HG03139 (cell line): Measurements from ENCODE around the gene MFSD6.
"Not testable (repeated sequence)": the region's sequence is repeated elsewhere in the genome, so short reads cannot be mapped to it uniquely, and the experiment has no call there.

ENCODE experiments used
- ATAC-seq: cut with Tn5 transposase; IDR thresholded peaks from one replicate; pipeline ENCODE4 v1.9.1; 2021; ENCODE audit not compliant: unreplicated experiment

Gene MFSD6

GRCh38 chr2:190407662-190408537, at the start of gene MFSD6:
TSS of gene MFSD6 (plus strand) at chr2:190408355. CDS start at chr2:190436030, 27,675 bp downstream.
- peak; percentile 45 for ATAC-seq

GRCh38 chr2:190358655-190359448, 49.3 kb upstream of the MFSD6 start:
- not testable (repeated sequence) for ATAC-seq

GRCh38 chr2:190360561-190360960, 47.6 kb upstream of the MFSD6 start:
- no peak for ATAC-seq

DNA sequence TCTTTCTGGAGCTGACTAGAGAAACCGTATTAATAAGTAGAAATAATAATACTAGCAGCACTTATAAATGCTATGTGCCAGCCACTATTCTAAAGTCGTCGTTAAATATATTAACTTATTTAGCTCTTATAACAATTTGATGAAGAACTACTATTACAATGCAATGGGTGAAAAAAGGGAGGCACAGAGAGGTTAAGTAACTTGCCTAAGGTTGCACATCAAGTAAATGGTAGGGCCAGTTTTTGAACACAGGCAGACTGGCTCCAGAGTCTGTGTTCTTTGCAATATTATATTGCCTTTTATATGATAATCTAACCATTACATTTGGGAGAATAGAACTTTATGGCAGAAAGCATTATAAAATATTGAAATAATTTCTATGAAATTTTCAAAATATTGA, 47.2 kb upstream of the MFSD6 start:
- no peak for ATAC-seq

- no peak for ATAC-seq
Observed at GRCh38 chr2:190361572-190361971, 46.6 kb upstream of the MFSD6 start.

GRCh38 chr2:190362894-190363293, 45.3 kb upstream of the MFSD6 start:
- ATAC-seq, result no peak

DNA sequence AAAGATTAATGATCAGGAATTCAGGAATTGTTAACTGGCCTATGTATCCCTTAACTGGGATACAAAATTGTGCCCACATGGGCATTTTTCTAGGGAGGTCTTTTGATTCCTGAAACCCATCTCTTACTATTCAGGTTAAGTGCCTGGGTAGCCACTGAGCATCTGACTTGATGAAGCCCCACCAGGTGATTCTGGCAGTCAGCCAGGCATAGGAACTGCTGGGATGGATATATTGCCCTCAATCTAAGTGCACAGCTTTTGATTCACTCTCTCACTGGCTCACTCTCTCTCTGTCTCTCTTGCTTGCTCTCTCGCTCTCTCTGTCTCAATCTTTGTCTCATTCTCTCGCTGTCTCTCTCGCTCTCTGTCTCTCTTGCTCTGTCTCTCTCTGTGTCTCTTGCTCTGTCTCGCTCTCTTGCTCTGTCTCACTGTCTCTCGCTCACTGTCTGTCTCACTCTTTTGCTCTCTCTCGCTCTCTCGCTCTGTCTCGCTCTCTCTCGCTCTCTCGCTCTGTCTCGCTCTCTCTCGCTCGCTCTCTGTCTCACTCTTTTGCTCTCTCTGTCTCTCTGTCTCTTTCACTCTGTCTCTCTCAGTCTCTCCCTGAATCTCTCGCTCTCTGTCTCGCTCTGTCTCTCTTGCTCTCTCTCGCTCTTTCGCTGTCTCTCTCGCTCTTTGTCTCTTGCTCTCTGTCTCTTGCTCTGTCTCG, 42.5 kb upstream of the MFSD6 start:
- no peak for ATAC-seq

- no peak for ATAC-seq
Observed at GRCh38 chr2:190366248-190366753, 41.9 kb upstream of the MFSD6 start.

DNA sequence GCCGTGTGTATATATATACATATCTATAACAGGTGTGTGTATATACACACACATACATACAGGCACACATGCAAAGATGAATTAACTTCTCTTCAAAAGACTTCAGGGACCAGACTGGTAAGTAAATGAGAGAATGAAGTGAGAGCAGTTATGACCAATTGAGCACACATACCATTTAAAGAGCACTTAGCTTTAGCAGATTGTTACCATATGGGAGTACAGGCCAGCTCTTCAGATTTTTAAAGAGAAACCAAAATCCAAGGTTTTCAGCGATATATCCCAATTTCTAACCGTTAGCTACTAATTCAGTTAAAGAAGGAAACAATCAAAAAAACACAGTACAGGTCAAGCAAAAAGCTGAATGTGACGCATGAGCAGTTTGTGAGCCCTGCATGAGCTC, 41.1 kb upstream of the MFSD6 start:
- ATAC-seq, result no peak

DNA sequence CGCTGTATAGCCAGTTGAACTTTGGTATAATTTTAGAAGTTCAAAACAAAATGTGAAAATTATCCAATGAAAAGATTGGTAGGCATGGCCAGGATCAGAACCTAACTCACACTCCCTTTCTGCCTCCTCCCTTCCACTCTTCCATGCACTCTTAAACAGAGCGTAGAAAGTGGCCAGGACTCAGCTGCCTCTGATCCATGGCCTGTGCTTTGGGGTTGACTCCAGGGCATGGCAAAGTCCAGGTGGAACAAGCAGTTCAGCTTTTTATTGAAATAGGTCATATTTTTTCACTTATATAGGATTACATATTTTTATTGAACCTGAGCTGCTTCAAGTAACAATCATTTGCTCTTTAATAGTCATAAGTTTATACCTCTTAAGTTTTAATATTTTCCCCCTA, 38.5 kb upstream of the MFSD6 start:
- no peak for ATAC-seq

- ATAC-seq, result no peak
Observed at GRCh38 chr2:190376083-190376482, 32.1 kb upstream of the MFSD6 start.

- ATAC-seq, result no peak
Observed at GRCh38 chr2:190376591-190377245, 31.4 kb upstream of the MFSD6 start.

DNA sequence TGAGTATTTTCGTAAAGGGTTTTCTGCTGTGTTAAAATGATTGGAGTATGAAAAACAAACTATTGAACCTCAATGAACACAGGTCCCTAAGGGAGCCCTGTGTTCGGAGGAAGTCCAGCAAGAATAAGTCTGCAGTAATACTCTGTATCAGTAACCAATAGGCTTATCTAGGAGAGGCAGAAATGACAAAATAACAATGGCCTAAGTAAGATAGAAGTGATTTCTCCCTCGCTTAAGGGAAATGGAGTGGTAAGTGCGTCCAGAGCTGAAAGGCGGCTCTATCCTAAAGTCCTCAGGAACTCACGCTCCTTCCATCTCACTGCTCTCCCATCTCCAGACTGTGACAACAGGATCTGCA, 29.3 kb upstream of the MFSD6 start:
- no peak for ATAC-seq

DNA sequence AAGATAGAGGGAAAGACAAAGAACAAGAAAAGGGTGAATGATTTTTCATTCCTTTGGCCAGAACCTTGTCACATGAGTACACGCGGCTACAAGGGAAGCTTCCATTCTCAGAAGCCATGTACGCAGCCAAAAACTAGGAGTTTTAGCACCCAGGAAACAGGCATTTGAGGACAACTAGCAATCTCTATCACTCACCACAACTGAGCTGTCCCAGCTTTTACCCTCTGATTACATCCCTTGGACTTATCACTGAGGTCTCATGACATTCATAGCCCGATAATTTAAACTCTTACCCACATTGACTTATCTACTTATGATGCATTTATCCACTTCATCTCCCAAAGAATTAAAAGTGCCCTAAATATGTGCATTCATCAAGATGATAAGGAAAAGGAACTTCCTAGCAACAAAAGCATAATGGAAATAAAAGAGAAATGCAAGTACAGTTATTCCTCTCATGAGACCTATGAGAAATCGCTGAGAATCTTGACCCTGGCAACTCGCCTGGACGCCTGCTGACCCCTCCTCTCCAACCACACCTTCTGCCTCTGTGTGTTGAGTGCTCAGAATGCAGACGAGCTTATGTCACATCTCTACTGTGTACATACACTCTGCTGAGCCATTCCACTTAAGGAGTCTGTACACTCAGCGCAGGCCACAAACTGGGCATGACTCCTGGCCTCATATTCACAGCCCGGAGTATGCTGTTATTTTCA, 28.7 kb upstream of the MFSD6 start:
- ATAC-seq, result no peak

- no peak for ATAC-seq
Observed at GRCh38 chr2:190380962-190381412, 27.2 kb upstream of the MFSD6 start.

GRCh38 chr2:190382851-190383250, 25.3 kb upstream of the MFSD6 start:
- ATAC-seq, result peak; percentile 86

- ATAC-seq, result no peak
Observed at GRCh38 chr2:190387422-190387821, 20.7 kb upstream of the MFSD6 start.

GRCh38 chr2:190396271-190396670, 11.9 kb upstream of the MFSD6 start:
- ATAC-seq, result no peak

DNA sequence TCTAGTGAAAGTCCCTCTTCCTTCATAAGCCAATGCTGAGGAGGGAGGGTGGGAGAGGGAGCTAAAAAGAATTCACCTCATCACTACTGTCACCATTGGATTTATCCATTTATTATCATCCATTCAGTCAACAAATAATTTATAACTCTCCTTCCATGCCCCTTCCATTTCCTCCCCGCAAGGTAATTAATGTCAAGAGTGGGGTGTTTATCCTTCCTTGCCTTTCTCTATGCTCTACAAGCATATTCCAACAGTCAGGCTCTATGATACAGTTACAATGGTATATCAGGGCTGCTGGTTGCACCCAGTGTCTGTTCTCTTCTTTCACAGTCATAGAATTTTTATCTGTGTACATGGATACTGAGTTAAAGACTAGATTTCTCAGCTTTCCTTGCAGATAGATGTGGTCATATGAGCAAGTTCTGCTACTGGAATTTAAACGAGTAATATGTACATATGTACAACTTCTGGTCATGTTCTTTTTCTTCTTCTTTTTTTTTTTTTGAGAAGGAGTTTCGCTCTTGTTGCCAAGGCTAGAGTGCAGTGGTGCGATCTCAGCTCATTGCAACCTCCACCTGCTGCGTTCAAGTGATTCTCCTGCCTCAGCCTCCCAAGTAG, 5.1 kb upstream of the MFSD6 start:
- ATAC-seq, result no peak

DNA sequence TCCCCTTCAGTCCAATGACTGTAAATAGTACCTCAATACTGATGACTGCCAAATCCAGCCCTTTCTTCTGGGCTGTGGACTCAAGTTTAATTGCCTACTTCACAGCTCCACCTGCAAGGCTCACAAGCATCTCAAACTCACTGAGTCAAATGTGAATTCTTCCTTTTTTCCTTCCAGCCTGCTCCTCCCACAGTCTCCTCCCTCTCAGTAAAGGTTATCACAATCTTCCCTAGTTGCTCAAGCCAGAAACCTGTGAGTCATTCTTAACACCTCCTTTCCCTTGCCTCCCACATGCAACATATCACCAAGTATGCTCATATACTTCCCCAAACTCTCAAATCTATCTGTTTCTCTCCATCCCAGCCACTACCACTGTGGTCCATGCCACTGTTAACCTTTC, 3.7 kb upstream of the MFSD6 start:
- no peak for ATAC-seq
